OCI-M1 (cell line): ENCODE measurements around the gene UBR1.
A peak's percentile ranks its signal among the peaks of the same experiment; 100 is the strongest.

Experiments
- DNase-seq: peaks from one replicate; lab custom pipeline; 2025; lab: John Stamatoyannopoulos, UW

UBR1 gene

GRCh38 chr15:43106486-43106829 is 620 bp upstream of the UBR1 start:
- DNase-seq, result no peak

DNA sequence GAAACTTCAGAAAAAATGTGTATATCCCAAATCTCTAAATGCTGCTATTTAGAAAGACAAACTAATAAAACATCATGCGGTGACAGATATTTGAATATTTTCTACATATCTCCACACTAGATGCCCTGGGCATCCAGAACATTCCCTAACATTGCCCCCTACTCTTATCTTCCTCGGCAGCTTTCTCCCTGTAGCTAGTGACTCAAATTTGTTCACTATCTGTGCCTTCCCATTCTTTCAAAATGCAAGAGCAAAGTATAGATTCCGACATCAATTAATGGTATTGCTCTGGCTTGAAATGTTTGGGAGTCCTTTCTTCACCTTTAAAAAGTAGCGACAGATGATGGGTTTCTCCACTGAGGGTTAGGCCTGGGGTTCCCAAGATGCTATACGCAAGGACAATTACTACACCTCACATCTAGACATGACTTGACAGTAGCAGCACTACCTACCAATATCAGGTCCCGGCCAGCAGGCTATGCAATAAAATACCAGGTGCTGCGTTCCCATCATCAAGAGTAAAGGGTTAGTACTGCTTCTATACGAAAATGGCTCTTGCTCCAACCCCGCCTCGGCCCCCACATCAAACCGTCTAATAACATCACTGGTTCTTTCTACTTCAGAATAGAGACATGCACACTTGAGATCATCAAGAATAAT is 631 bp downstream of the UBR1 start:
- peak; percentile 70 for DNase-seq

GRCh38 chr15:43104426-43104825 is 1.4 kb downstream of the UBR1 start:
- peak; percentile 40 for DNase-seq

- no peak for DNase-seq
Observed at GRCh38 chr15:43103907-43104306, 1.9 kb downstream of the UBR1 start.

DNA sequence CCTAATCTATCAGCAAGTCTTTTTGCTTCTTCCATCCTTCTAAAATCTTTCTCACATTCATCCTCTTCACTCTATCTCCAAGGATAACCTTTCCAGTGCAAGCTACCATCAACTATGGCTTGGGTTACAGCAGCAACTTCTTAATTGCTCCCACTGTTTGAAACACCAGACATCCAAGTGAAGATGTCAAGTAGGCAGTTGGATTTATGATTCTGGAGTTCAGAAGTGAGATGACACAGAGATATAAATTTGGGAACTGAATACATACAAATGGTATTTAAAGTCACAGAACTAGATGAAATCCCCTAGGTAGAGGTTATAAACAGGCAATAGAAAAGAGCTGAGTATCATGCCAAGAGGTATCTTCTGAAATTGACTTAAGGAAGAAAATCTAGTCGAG is 3.7 kb downstream of the UBR1 start:
- no peak for DNase-seq

DNA sequence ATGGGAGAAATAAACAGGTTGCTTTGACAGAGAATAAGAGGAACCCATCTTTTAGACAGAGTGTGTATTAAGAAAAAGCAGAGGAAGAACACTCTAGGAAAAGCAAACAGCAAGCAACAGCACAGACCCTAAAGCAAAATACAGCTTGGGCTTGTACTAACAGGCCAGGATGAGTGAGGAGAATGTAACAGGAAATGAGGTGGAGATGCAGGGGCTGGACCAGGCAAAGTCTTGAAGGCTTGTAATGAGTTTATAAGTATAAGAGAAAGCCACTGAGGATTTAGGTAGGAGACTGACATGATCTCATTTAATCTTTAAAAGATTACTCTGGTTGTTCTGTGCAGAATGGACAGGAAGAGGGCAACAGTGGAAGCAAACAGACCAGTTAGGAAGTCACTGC is 4.9 kb downstream of the UBR1 start:
- no peak for DNase-seq

DNA sequence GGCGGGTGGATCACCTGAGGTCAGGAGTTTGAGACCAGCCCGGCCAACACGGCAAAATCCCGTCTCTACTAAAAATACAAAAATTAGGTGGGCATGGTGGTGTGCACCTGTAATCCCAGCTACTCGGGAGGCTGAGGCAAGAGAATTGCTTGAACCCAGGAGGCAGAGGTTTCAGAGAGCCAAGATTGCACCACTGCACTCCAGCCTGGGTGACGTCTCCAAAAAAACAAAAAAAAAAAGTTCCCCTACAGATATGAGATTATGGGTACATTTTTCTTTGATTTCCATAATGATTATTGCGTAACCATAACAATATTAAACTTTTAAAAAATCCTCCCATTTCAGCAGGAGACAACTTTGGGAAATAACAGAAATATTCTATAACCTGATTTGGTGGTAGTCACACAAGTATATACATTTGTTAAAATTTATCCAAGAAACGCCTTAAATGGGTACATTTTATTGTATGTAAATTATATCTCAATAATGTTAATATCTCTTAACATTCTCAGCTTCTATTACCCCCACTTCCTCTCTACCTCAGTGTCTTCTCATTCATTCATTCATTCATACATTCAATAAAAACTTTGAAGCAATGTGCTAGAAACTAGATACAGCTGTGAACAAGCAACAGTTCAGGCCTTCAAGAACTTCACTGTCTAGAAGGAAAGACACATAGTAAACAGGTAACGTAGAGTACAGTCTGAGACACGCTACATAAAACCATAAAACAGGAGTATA is 6.6 kb downstream of the UBR1 start:
- DNase-seq, result no peak

DNA sequence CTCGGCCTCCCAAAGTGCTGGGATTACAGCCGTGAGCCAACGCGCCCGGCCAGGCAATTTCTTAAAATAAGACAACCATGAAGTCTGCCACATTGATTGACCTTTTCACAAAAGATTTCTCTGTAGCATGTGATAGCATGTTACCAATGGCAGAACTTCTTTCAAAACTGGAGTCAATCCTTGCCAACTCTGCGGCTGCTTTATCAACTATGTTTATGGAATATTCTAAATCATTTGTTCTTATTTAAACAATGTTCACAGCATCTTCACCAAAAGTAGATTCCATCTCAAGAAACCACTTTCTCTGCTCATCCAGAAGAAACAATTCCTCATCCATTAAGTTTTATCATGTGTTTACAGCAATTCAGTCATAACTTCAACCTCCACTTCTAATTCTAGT is 9.4 kb downstream of the UBR1 start:
- no peak for DNase-seq

DNA sequence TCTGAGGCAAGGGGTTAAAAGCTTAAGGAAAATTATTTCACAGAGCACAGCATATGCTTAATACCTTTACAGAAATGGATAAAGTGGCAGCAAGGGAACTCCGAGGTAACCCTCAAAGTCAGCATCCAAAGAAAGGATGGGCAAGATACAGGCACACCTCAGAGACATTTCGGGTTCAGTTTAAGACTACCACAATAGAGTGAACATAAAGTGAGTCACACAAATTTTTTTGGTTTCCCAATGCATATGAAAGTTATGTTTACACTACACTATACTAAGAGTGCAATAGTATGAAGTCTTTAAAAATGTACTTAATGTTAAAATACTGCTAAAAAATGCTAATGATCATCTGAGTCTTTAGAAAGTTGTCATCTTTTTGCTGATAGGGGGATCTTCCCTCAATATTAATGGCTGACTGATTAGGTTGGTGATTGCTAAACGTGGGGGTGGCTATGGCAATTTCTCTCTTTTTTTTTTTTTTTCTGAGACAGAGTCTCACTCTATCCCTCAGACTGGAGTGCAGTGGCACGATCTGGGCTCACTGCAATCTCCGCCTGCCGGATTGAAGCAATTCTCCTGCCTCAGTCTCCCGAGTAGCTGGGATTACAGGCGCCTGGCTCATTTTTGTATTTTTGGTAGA is 10.0 kb downstream of the UBR1 start:
- no peak for DNase-seq

DNA sequence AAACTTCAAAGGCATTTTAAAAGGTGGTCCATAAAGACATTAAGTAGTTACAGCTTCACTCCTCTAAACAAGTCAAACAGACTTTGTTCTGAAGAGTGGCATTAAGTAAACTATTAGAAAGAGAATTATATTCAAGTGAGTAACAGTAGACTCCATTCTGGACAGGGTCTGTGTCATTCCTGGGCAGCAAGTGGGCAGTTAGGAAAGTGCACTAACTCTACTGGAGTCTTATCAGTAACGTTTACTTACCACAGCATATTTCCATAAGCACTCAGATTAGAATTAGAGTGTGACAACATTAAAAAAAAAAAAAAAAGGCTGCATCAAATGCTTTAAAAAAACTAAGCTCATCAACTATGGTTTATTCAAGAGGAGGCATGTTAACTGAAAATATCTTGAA is 10.6 kb downstream of the UBR1 start:
- DNase-seq, result peak; percentile 84

GRCh38 chr15:43094416-43095030 is 11.3 kb downstream of the UBR1 start:
- DNase-seq, result peak; percentile 80

DNA sequence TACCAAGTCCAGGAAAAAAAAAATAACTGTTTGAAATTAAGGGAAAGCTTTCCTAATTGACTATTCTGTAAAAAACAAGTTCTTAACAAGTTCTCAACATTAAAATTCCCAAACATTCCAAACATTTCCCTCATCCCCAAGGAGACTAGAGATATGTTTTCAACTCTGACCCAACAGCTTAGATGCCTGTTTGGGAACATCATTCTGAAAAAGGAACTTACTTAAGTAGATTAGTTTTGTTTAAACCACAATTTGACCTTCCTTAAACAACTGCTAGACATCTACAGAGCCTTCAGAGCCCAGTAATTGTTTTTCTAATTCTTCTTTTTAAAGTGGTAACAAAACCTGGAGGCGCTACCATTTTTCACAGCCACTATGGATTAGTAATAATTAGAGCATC is 12.8 kb downstream of the UBR1 start:
- peak; percentile 75 for DNase-seq

DNA sequence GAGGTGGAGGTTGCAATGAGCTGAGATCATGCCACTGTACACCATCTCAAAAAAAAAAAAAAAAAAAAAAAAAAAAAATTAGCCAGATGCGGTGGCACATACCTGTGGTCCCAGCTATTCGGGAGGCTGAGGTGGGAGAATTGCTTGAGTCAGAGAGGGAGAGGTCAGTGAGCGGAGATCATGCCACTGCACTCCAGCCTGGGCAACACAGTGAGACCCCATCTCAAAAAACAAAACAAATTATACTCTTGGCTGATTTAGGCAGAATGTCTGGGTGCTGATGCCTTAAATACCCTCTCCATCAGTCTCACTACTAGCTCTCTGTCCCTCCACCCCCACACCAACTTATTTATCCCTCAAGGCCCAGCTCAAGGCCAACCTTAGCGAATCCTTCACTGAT is 14.0 kb downstream of the UBR1 start:
- DNase-seq, result no peak

DNA sequence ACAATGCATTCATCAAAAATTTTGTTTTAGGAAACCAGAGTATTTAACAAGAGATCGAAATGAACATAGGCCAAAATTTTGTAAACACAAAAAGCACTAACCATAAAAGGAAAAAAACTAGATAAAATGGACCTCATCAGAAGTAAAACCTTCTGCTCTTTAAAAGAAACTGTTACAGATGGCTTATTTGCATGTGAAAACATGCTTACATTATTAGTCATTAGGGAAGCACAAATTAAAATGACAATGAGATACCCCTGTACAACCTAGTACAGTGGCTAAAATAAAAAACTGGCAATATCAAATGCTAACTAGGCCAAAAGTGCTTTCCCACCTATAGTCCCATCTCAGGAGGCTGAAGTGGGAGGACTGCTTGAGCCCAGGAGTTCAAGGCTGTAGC is 19.3 kb downstream of the UBR1 start:
- no peak for DNase-seq

DNA sequence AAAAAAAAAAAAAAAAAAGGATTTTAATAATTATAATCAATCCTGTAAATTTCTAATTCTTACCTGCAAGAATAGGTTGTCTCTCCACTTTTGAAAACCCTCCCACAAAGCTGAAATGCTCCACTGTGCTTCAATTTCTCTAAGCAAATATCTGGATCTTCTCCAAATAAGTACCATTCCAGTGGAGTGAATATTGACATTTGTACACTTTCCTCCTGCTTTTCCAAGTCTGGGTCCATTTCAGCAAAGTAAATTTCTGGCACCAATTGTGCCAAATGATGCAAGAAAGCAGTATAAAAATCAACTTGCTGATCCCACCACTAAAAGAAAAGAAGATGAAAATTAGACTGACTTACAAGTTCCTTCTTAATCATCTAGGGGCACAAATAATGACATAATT is 19.9 kb downstream of the UBR1 start:
- DNase-seq, result no peak

- no peak for DNase-seq
Observed at GRCh38 chr15:43082509-43082908, 23.3 kb downstream of the UBR1 start.

- no peak for DNase-seq
Observed at GRCh38 chr15:43081283-43081682, 24.6 kb downstream of the UBR1 start.

GRCh38 chr15:43071451-43071850 is 34.4 kb downstream of the UBR1 start:
- no peak for DNase-seq

DNA sequence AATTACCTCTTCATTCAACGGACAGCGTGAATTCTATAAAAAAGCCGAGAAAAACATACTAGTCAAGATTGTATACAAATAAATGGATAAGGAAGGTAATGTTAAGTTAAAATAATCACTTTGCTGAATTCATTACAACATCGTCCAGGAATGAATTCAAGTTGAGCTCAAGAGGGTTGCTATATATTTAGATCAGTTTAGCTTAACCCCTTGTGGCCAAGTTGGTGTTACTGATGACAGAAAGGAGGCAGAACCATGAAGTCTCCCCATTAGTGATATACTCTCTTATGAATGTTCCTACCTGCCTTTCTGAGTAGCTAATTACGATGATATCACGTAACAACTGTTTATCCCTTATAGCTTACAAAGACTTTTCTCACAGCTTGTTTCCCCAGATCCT is 34.9 kb downstream of the UBR1 start:
- no peak for DNase-seq

DNA sequence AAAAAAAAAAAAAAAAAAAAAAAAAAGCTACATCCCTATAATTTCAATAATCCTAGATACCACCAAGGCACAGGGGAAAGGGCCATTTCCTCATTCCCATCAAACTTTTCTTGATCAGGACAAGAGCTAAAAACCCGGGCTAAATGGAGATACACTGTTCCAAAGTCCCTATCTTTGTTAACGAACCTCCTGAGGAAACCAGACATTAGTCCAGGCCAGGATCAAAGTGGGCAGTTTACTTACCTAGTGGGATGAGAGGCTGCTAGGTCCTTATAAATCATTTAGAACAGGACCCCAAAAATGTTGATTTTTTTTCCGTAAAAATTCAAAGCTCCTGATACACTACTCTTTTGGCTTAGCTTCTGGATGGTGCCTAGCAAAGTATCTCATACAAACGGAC is 35.6 kb downstream of the UBR1 start:
- DNase-seq, result no peak

GRCh38 chr15:43067717-43068461 is 37.9 kb downstream of the UBR1 start:
- no peak for DNase-seq

DNA sequence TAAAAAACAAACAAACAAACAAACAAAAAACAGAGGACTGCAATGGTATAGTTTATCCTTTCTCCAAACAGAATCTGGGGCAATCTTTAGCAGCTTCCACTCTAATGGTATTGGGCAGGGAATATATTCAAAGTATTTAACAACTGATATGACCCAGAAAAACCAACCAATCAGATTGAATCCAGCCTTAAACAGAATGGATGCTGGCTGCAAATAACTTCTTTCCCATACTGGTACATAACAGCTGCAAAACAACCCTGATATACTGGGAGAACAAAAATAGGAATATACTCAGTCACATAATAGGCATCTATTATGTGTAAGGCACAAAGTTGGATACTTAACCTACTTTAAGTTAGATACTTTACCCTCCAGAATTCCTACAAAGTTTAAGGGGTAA is 49.1 kb downstream of the UBR1 start:
- DNase-seq, result no peak
